ENCODE measurements around the gene FAM120A. TPM values are rescaled to one million over a fixed set of nuclear protein-coding genes. Genes with fewer than 3 reads are reported as not detected.

The FAM120A gene
- total RNA-seq, 1 donor from 2014 or later, result 57.7 TPM

GRCh38 chr9:93463638-93464248, 12.3 kb downstream of the FAM120A start:
- peaks cover 96% of the 10 kb centered on the region for H4K20me1 ChIP-seq (ENCODE audit: insufficient read depth, low read length)
- no peak overlapping the region for H3K4me3 Mint-ChIP-seq (ENCODE audit: unreplicated experiment)
- no peaks in the 10 kb centered on the region for H3K36me3 ChIP-seq (ENCODE audit: insufficient read depth, low read length)
- H3K79me2 ChIP-seq (ENCODE audit: insufficient read depth, low read length), result peaks cover 100% of the 10 kb centered on the region
- DNase-seq (ENCODE audit: low read depth) (no peak), FAIRE-seq (no peak)
- no peak overlapping the region for H3K27ac Mint-ChIP-seq (ENCODE audit: unreplicated experiment)
- H3K27me3 ChIP-seq (ENCODE audit: insufficient read depth, low read length), result no peaks in the 10 kb centered on the region
- no peaks in the 10 kb centered on the region for H3K36me3 Mint-ChIP-seq (ENCODE audit: low read depth, unreplicated experiment)
- H3K4me1 ChIP-seq (ENCODE audit: insufficient read depth, low read length), result peaks cover 8% of the 10 kb centered on the region
- H3K9me3 ChIP-seq (ENCODE audit: insufficient read depth, low read depth, low read length), result no peaks in the 10 kb centered on the region
- no peak overlapping the region for H2AFZ ChIP-seq (ENCODE audit: low read depth, low read length)
- H3K27ac ChIP-seq (ENCODE audit: low read depth, low read length), result no peak overlapping the region
- TF ChIP-seq EZH2 (IDR thresholded peaks at IDR 0.05; ENCODE audit: insufficient read depth, low read length) (no peak), CTCF (IDR thresholded peaks at IDR 0.05; ENCODE audit: insufficient read depth, low read depth, low read length) (no peak)
- H3K27me3 Mint-ChIP-seq (ENCODE audit: low read depth, unreplicated experiment), result no peaks in the 10 kb centered on the region
- no peak overlapping the region for H3K4me3 ChIP-seq (ENCODE audit: insufficient read depth, low read depth, low read length)
- no peak overlapping the region for H3K4me2 ChIP-seq (ENCODE audit: low read length)
- H3K4me1 Mint-ChIP-seq (ENCODE audit: low read depth, unreplicated experiment), result peaks cover 22% of the 10 kb centered on the region
- no peak overlapping the region for H3K9ac ChIP-seq (ENCODE audit: low read length)
- no peaks in the 10 kb centered on the region for H3K9me3 Mint-ChIP-seq (ENCODE audit: unreplicated experiment)

- Histone ChIP-seq H2AFZ (ENCODE audit: low read depth, low read length) (no peak overlapping the region), H3K27me3 (ENCODE audit: insufficient read depth, low read length) (no peaks in the 10 kb centered on the region), H3K36me3 (ENCODE audit: insufficient read depth, low read length) (no peaks in the 10 kb centered on the region), H3K79me2 (ENCODE audit: insufficient read depth, low read length) (peaks cover 100% of the 10 kb centered on the region), H3K4me2 (ENCODE audit: low read length) (no peak overlapping the region), H3K9ac (ENCODE audit: low read length) (no peak overlapping the region), H3K9me3 (ENCODE audit: insufficient read depth, low read depth, low read length) (no peaks in the 10 kb centered on the region), H3K27ac (ENCODE audit: low read depth, low read length) (no peak overlapping the region), H3K4me3 (ENCODE audit: insufficient read depth, low read depth, low read length) (no peak overlapping the region), H3K4me1 (ENCODE audit: insufficient read depth, low read length) (peaks cover 12% of the 10 kb centered on the region), H4K20me1 (ENCODE audit: insufficient read depth, low read length) (peaks cover 96% of the 10 kb centered on the region)
- DNase-seq (ENCODE audit: low read depth) (no peak), FAIRE-seq (no peak)
- no peaks in the 10 kb centered on the region for H3K36me3 Mint-ChIP-seq (ENCODE audit: low read depth, unreplicated experiment)
- H3K27ac Mint-ChIP-seq (ENCODE audit: unreplicated experiment), result no peak overlapping the region
- no peaks in the 10 kb centered on the region for H3K9me3 Mint-ChIP-seq (ENCODE audit: unreplicated experiment)
- no peaks in the 10 kb centered on the region for H3K27me3 Mint-ChIP-seq (ENCODE audit: low read depth, unreplicated experiment)
- TF ChIP-seq CTCF (IDR thresholded peaks at IDR 0.05; ENCODE audit: insufficient read depth, low read depth, low read length), result no peak
- H3K4me3 Mint-ChIP-seq (ENCODE audit: unreplicated experiment), result no peak overlapping the region
- peaks cover 25% of the 10 kb centered on the region for H3K4me1 Mint-ChIP-seq (ENCODE audit: low read depth, unreplicated experiment)
These were observed 12.9 kb downstream of the FAM120A start for GRCh38 chr9:93464395-93464794.

- no peaks in the 10 kb centered on the region for H3K27me3 Mint-ChIP-seq (ENCODE audit: low read depth, unreplicated experiment)
- TF ChIP-seq EZH2 (IDR thresholded peaks at IDR 0.05; ENCODE audit: insufficient read depth, low read length) (no peak), CTCF (IDR thresholded peaks at IDR 0.05; ENCODE audit: insufficient read depth, low read depth, low read length) (no peak)
- H3K36me3 ChIP-seq (ENCODE audit: insufficient read depth, low read length), result no peaks in the 10 kb centered on the region
- DNase-seq (ENCODE audit: low read depth), result no peak
- H3K4me1 ChIP-seq (ENCODE audit: insufficient read depth, low read length), result peaks cover 12% of the 10 kb centered on the region
- H4K20me1 ChIP-seq (ENCODE audit: insufficient read depth, low read length), result peaks cover 95% of the 10 kb centered on the region
- H3K36me3 Mint-ChIP-seq (ENCODE audit: low read depth, unreplicated experiment), result no peaks in the 10 kb centered on the region
- no peak overlapping the region for H3K4me3 ChIP-seq (ENCODE audit: insufficient read depth, low read depth, low read length)
- no peaks in the 10 kb centered on the region for H3K9me3 ChIP-seq (ENCODE audit: insufficient read depth, low read depth, low read length)
- no peak overlapping the region for H3K4me2 ChIP-seq (ENCODE audit: low read length)
- no peaks in the 10 kb centered on the region for H3K9me3 Mint-ChIP-seq (ENCODE audit: unreplicated experiment)
- H3K9ac ChIP-seq (ENCODE audit: low read length), result no peak overlapping the region
- peaks cover 25% of the 10 kb centered on the region for H3K4me1 Mint-ChIP-seq (ENCODE audit: low read depth, unreplicated experiment)
- FAIRE-seq, result no peak
- no peaks in the 10 kb centered on the region for H3K27me3 ChIP-seq (ENCODE audit: insufficient read depth, low read length)
- H3K79me2 ChIP-seq (ENCODE audit: insufficient read depth, low read length), result peaks cover 100% of the 10 kb centered on the region
- H3K4me3 Mint-ChIP-seq (ENCODE audit: unreplicated experiment), result no peak overlapping the region
- no peak overlapping the region for H3K27ac Mint-ChIP-seq (ENCODE audit: unreplicated experiment)
- no peak overlapping the region for H3K27ac ChIP-seq (ENCODE audit: low read depth, low read length)
- H2AFZ ChIP-seq (ENCODE audit: low read depth, low read length), result no peak overlapping the region
These were observed 13.4 kb downstream of the FAM120A start for GRCh38 chr9:93464876-93465275.
